Measurements from ENCODE around the gene SPATA21.
"Not testable (repeated sequence)": the region's sequence is repeated elsewhere in the genome, so short reads cannot be mapped to it uniquely, and the experiment has no call there.

The SPATA21 gene

DNA sequence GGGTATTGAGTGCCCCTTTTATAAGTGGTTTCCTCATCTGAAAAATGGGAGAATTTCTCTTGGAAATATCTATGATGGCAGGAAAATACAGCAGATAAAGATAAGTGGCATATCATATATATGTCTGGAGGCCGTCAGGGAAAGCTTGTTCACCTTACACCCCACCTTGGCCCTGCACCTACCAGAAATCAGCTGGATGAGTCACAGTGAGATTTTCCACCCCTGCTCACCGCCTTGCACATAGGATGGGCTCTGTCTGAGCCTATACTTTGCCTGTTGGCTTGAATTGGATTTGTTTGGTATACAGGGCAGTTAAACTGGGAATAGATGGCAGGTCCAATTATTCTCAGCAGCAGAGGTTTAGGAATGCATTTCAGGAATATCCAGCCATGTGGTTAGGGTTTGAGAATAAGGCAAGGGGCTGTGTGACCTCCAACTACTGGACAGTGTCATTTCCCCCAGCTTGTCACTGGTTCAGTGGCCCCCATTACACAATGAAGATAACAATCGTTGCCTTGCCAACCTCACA lies at the start of gene SPATA21:
SPATA21 (minus strand) TSS at position 479 of the 529 bp plus-strand sequence. CDS start 6,053 bp downstream, outside the sequence.
- no peak within 1 kb of the TSS for H3K27ac ChIP-seq (ENCODE audit: low read depth, low read length)
- no peaks in the 10 kb centered on the region for H3F3A ChIP-seq (ENCODE audit: insufficient read depth)
- peaks cover 12% of the 10 kb centered on the region for H3K79me2 ChIP-seq (ENCODE audit: insufficient read depth, low read length)
- no peak for TF ChIP-seq EZH2phosphoT487 (conservative IDR thresholded peaks at IDR 0.05; ENCODE audit: low read length)
- no peak for TF ChIP-seq CTCF (IDR thresholded peaks at IDR 0.05; ENCODE audit: insufficient read depth, low read length, poor library complexity, severe bottlenecking)
- H3K4me3 ChIP-seq (ENCODE audit: insufficient read depth, low read length, poor library complexity, severe bottlenecking) = no peak within 1 kb of the TSS
- H4K20me1 ChIP-seq (ENCODE audit: low read depth, low read length) = no peaks in the 10 kb centered on the region
- H3K27me3 ChIP-seq (ENCODE audit: low read length) = no peaks in the 10 kb centered on the region
- H2AFZ ChIP-seq (ENCODE audit: low read depth, low read length, severe bottlenecking) = no peak within 1 kb of the TSS
- H3K9ac ChIP-seq (ENCODE audit: low read length) = no peak within 1 kb of the TSS
- no peaks in the 10 kb centered on the region for H3K9me2 ChIP-seq (replicated peaks; ENCODE audit: insufficient read depth, low read length)
- no peaks in the 10 kb centered on the region for H3K36me3 ChIP-seq (ENCODE audit: low read length)
- no peak within 1 kb of the TSS for H3K4me2 ChIP-seq (ENCODE audit: low read depth, low read length, poor library complexity, severe bottlenecking)
- H3K9me3 ChIP-seq (ENCODE audit: insufficient read depth, low read length) = no peaks in the 10 kb centered on the region

- H3K27me3 ChIP-seq (ENCODE audit: low read length); H2AFZ ChIP-seq (ENCODE audit: low read depth, low read length, severe bottlenecking); H3K79me2 ChIP-seq (ENCODE audit: insufficient read depth, low read length); H3K27ac ChIP-seq (ENCODE audit: low read depth, low read length); H3K4me3 ChIP-seq (ENCODE audit: insufficient read depth, low read length, poor library complexity, severe bottlenecking); H3K9me3 ChIP-seq (ENCODE audit: insufficient read depth, low read length); H3F3A ChIP-seq (ENCODE audit: insufficient read depth); H3K9me2 ChIP-seq (replicated peaks; ENCODE audit: insufficient read depth, low read length); H4K20me1 ChIP-seq (ENCODE audit: low read depth, low read length); H3K36me3 ChIP-seq (ENCODE audit: low read length); H3K4me2 ChIP-seq (ENCODE audit: low read depth, low read length, poor library complexity, severe bottlenecking); H3K9ac ChIP-seq (ENCODE audit: low read length): not testable (repeated sequence)
Observed at GRCh38 chr1:16487011-16487410, 49.8 kb upstream of the SPATA21 start.

- not testable (repeated sequence) for H3K36me3 ChIP-seq (ENCODE audit: low read length); H3K27ac ChIP-seq (ENCODE audit: low read depth, low read length); H3K4me2 ChIP-seq (ENCODE audit: low read depth, low read length, poor library complexity, severe bottlenecking); H3K9me3 ChIP-seq (ENCODE audit: insufficient read depth, low read length); H3K9ac ChIP-seq (ENCODE audit: low read length); H3K27me3 ChIP-seq (ENCODE audit: low read length); H3K4me3 ChIP-seq (ENCODE audit: insufficient read depth, low read length, poor library complexity, severe bottlenecking); H3F3A ChIP-seq (ENCODE audit: insufficient read depth); H3K79me2 ChIP-seq (ENCODE audit: insufficient read depth, low read length); H2AFZ ChIP-seq (ENCODE audit: low read depth, low read length, severe bottlenecking); H3K9me2 ChIP-seq (replicated peaks; ENCODE audit: insufficient read depth, low read length); H4K20me1 ChIP-seq (ENCODE audit: low read depth, low read length)
Observed at GRCh38 chr1:16486316-16486715, 49.1 kb upstream of the SPATA21 start.

GRCh38 chr1:16484931-16485330 lies 47.7 kb upstream of the SPATA21 start:
- H3K36me3 ChIP-seq (ENCODE audit: low read length) = no peaks in the 10 kb centered on the region
- no peaks in the 10 kb centered on the region for H3F3A ChIP-seq (ENCODE audit: insufficient read depth)
- no peaks in the 10 kb centered on the region for H3K9me3 ChIP-seq (ENCODE audit: insufficient read depth, low read length)
- TF ChIP-seq EZH2phosphoT487 (conservative IDR thresholded peaks at IDR 0.05; ENCODE audit: low read length) (no peak), CTCF (IDR thresholded peaks at IDR 0.05; ENCODE audit: insufficient read depth, low read length, poor library complexity, severe bottlenecking) (no peak)
- no peak overlapping the region for H3K9ac ChIP-seq (ENCODE audit: low read length)
- H3K4me2 ChIP-seq (ENCODE audit: low read depth, low read length, poor library complexity, severe bottlenecking) = no peak overlapping the region
- H4K20me1 ChIP-seq (ENCODE audit: low read depth, low read length) = no peaks in the 10 kb centered on the region
- H3K4me3 ChIP-seq (ENCODE audit: insufficient read depth, low read length, poor library complexity, severe bottlenecking) = no peak overlapping the region
- no peak overlapping the region for H3K27ac ChIP-seq (ENCODE audit: low read depth, low read length)
- no peaks in the 10 kb centered on the region for H3K9me2 ChIP-seq (replicated peaks; ENCODE audit: insufficient read depth, low read length)
- no peak overlapping the region for H2AFZ ChIP-seq (ENCODE audit: low read depth, low read length, severe bottlenecking)
- H3K27me3 ChIP-seq (ENCODE audit: low read length) = no peaks in the 10 kb centered on the region
- no peaks in the 10 kb centered on the region for H3K79me2 ChIP-seq (ENCODE audit: insufficient read depth, low read length)
